GM19328 (cell line): Measurements from ENCODE around the gene ATOSA.

Source experiments
- ATAC-seq: cut with Tn5 transposase; IDR thresholded peaks from one replicate; pipeline ENCODE4 v1.9.1; 2021; ENCODE audit warnings: mild to moderate bottlenecking, moderate library complexity; ENCODE audit not compliant: unreplicated experiment

The ATOSA gene

GRCh38 chr15:52679232-52680040 lies at the start of gene ATOSA:
ATOSA (minus strand) TSS chr15:52679388; CDS start chr15:52678021, 1,367 bp downstream.
- ATAC-seq, result peak; percentile 68

GRCh38 chr15:52728899-52729298 lies 49.7 kb upstream of the ATOSA start:
- no peak for ATAC-seq

GRCh38 chr15:52727815-52728214 lies 48.6 kb upstream of the ATOSA start:
- ATAC-seq, result no peak

- ATAC-seq, result no peak
Measured at GRCh38 chr15:52726195-52726594, 47.0 kb upstream of the ATOSA start.

GRCh38 chr15:52718551-52718950 lies 39.4 kb upstream of the ATOSA start:
- ATAC-seq, result no peak

- no peak for ATAC-seq
Measured at GRCh38 chr15:52717924-52718323, 38.7 kb upstream of the ATOSA start.

- no peak for ATAC-seq
Measured at GRCh38 chr15:52717481-52717880, 38.3 kb upstream of the ATOSA start.

GRCh38 chr15:52716536-52716935 lies 37.3 kb upstream of the ATOSA start:
- no peak for ATAC-seq

- ATAC-seq, result no peak
Measured at GRCh38 chr15:52715411-52715810, 36.2 kb upstream of the ATOSA start.

GRCh38 chr15:52714968-52715367 lies 35.8 kb upstream of the ATOSA start:
- ATAC-seq, result no peak

- no peak for ATAC-seq
Measured at GRCh38 chr15:52710708-52711389, 31.7 kb upstream of the ATOSA start.

GRCh38 chr15:52710050-52710707 lies 31.0 kb upstream of the ATOSA start:
- peak; percentile 38 for ATAC-seq

GRCh38 chr15:52709187-52709981 lies 30.2 kb upstream of the ATOSA start:
- ATAC-seq, result peak; percentile 89

- no peak for ATAC-seq
Measured at GRCh38 chr15:52706091-52706490, 26.9 kb upstream of the ATOSA start.

GRCh38 chr15:52702390-52702789 lies 23.2 kb upstream of the ATOSA start:
- ATAC-seq, result no peak

- ATAC-seq, result no peak
Measured at GRCh38 chr15:52699457-52699856, 20.3 kb upstream of the ATOSA start.

GRCh38 chr15:52698514-52698913 lies 19.3 kb upstream of the ATOSA start:
- ATAC-seq, result no peak

GRCh38 chr15:52697051-52697450 lies 17.9 kb upstream of the ATOSA start:
- ATAC-seq, result no peak

GRCh38 chr15:52695154-52695553 lies 16.0 kb upstream of the ATOSA start:
- no peak for ATAC-seq

GRCh38 chr15:52689562-52689961 lies 10.4 kb upstream of the ATOSA start:
- ATAC-seq, result no peak

GRCh38 chr15:52683580-52683979 lies 4.4 kb upstream of the ATOSA start:
- no peak for ATAC-seq
